NCI-H2107 treated with DMSO at 0.1 percent for 48 hours (cell line): ENCODE measurements around the gene SPNS3.

Experiments used
- DNase-seq: peaks from one replicate; lab custom pipeline; 2025; ENCODE audit not compliant: unreplicated experiment; lab: John Stamatoyannopoulos, UW

The SPNS3 gene

GRCh38 chr17:4487820-4488716, 54.3 kb downstream of the SPNS3 start:
- DNase-seq, result no peak

DNA sequence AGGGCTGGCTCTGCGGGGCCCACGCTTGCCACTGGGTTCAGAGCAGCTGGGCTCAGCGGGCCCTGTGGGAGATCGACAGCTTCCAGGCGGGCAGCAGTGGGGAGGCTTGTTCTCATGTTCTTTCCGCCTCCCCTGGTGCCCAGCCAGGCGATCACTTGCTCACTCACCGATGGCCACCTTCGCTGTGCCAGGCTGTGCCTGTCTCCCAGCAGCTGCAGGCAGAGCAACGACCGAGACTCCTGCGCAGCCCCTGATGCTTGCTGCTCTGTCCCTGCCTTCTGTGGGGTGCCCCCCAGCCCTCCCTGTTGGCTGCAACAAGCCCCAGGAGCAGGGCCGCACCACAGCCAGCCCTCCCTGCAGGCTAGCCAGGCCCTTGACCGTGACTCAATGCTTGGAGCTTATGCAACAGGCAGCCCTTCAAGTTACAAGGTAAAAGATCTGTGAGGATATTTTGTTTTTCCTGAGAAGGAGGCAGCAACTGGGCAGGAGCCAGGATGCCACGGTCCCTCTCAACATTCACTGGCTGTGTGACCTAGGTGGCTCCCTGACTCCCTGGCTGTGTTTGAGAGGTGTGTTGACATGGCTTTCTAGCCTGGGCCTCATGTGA, 55.4 kb downstream of the SPNS3 start:
- no peak for DNase-seq

GRCh38 chr17:4490109-4490591, 56.4 kb downstream of the SPNS3 start:
- DNase-seq, result no peak

DNA sequence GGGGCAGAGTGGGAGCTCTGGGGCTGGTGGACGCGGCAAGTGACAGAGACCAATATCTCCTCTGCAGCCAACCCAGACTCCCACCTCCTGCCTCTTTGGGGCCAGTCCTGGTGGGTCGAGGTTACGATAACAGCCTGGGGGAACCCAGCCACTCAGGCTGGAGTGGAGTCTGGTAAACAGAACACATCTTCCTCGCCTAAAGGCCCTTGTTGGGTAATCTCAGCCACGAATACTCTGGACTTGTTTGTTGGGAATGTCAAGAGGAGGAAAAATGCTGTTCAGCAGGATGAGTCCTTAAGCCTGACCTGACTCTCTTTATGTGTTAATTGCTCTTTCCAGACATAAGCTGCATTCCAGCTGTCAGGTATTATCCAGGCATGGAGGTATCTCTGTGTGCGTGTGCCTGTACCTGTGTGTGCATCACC, 56.9 kb downstream of the SPNS3 start:
- DNase-seq, result no peak

DNA sequence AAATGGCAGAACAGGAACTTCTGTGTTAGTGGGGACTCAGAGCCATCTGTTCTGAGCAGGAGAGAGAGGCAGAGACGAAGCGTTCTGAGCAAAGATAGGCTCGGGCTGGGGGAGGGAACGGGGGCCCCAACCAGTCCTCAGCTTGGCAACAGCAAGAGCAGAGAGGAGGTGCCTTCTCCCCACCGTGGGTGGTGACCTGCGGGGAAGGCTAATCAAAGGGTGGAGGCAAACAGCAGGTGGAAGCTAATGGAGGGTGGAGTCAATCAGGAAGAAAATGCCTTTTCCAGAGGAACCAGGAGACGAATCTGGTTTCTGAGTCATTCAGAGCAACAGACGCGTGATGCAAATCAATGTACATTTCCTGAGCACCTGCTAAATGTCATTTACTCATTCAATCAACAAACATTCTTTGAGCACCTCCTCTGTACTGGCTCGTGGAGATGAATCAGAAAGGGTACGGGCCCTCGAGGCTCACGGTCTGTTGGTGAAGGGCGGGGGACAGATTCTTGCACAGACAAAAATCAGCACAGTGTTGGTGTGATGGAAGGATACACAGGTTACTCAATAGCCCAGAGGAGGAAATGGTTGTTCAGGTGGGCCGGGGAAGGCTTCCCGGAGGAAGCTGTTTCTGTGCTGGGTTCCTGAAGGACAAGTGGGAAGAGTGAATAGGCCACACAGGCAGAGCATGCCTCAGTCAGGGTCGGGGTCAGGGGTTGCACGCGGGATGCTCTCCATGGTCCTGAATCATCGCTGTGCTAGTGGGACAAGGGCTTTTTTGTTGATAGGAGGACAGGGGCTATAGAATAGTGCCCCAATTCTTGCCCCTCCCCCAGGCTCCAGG, 59.2 kb downstream of the SPNS3 start:
- no peak for DNase-seq

DNA sequence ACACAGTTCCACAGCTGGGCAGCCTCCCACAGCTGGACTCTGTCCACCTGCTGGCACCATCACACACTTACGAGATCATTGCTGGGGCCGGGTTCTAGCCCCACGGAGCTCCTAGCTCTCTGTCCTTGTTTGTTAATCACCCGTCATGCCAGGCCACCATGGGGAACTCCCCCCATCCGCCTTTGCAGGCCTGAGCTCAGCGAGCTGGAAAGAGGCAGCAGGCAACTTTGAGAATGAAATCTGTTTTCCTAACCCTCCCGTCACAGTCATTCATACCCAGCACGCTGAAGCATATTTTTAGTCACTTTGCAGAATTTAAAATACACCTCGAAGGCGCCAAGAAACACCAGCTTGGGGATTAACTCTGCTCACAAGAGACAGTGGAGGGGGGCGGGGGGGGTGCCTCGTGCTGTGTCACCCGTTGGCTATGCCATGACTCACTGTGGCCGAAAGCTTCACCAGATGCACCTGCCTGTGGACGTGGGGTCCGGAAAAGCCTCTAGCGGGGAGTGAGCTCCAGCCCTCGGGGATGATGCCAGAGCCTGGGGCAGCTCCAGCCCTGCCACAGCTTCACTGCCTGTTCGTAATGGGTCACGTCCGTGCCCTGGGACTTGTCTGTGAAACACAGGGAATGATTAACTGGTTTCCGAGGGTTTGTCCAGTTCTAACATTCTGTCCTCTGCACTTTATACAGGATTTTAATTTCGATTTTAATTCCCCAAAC, 63.5 kb downstream of the SPNS3 start:
- DNase-seq, result no peak

GRCh38 chr17:4498461-4499397, 65.0 kb downstream of the SPNS3 start, which contains the start of gene SPNS2:
SPNS2 (plus strand) TSS chr17:4498881; CDS start chr17:4499048, 167 bp downstream.
- DNase-seq, result no peak

DNA sequence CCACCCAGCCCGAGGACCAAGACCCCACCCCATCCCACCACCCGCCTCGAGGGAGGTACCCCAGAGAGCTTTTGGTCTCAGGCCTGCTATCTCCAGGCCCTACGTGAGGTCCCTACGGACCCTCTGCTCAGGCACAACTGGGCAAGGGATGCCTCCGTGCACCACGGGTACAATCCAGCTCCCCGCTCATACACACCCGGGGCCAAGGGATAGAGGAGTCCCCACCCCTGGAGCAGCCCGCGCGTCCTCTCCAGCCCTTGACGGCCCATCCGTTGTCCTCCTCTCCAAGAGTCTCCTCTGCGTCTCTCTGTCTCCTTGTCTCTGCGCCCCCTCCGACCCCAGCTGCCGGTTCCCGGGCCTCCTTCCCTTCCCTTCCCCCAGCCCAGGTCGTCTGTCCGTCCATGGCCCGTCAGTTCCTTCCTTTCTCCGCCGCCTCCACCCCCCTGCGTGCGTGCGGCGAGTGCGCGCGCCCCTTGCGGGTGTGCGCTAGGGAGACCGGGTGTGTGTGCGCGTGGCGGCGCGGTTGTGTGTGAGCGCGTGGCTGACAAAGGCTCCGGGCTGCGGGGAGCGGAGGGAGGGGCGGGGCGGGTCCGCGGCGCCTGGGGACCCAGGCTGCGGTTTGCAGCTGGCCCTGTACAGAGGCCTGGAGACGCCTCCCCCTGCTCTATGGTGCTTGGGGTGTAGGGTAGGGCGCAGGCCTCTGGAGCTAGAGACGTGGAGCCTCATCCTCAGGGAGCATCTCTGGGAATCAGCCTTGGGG, 65.9 kb downstream of the SPNS3 start:
- no peak for DNase-seq

GRCh38 chr17:4500191-4500571, 66.4 kb downstream of the SPNS3 start:
- no peak for DNase-seq

- no peak for DNase-seq
These were observed 67.7 kb downstream of the SPNS3 start for GRCh38 chr17:4501295-4501949.

GRCh38 chr17:4502466-4503154, 68.9 kb downstream of the SPNS3 start:
- DNase-seq, result no peak

GRCh38 chr17:4503283-4504025, 69.7 kb downstream of the SPNS3 start:
- DNase-seq, result no peak

GRCh38 chr17:4504188-4504587, 70.4 kb downstream of the SPNS3 start:
- DNase-seq, result no peak

GRCh38 chr17:4505187-4505586, 71.4 kb downstream of the SPNS3 start:
- no peak for DNase-seq

DNA sequence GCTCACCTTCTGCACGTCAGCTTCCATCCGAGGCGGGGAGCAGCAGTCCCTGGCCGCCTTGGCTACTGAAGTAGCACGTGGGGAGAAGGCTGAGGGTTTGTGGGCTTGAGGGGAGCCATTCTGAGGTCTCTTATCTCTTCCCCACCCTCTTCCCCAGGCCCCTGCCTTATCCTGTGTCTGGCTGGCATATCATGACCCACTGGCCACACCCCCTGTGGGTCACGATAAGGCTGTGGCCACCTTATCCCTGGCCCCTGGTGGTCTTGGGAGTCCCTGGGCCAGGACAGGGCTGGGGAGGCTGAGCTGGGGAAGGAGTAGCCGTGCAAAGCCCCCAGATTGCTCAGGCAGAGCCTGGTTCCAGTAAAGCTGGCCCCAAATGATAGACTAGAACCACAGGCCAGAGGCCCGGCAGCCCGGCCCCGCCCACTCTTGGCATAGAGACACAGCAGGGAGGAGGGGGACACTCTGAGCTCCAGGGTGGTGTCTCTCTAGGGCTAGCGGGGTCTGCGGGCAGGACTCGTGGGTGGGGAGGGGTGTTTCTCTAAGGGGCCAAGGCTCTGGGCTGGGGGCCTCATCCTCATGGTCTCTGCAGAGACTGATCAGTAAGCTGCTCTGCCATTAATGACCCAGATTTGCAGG, 72.6 kb downstream of the SPNS3 start:
- no peak for DNase-seq

DNA sequence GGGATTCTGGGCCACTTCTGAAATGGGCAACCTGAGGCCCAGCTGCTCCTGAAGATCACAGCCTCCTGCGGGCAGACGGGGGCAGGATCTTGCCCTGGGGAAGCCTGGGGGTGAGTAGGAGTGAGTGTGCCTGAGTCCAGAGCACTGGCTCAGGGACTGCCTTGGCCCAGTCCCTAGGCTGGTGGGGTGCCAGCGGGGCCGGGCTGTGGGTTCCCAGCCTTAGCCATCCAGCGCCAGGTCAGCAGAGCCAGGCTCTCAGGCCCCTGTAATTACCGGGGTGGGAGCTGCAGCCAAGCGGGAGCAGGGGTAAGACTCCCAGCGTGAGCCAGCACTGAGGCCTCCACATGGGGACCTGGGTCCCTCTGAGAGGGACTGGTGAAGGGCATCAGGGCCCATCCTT, 73.2 kb downstream of the SPNS3 start:
- DNase-seq, result no peak
